ENCODE results near the gene GTF3C5.

Gene GTF3C5

GRCh38 chr9:133005957-133006356 lies 24.8 kb upstream of the GTF3C5 start:
- H3K4me3 ChIP-seq (ENCODE audit: low read depth, low read length): no peak overlapping the region
- no peak for TF ChIP-seq CTCF (IDR thresholded peaks at IDR 0.05; ENCODE audit: low read depth, low read length)

GRCh38 chr9:133006731-133007352 lies 24.0 kb upstream of the GTF3C5 start:
- no peak overlapping the region for H3K4me3 ChIP-seq (ENCODE audit: low read depth, low read length)

GRCh38 chr9:133008406-133008805 lies 22.4 kb upstream of the GTF3C5 start:
- TF ChIP-seq CTCF (IDR thresholded peaks at IDR 0.05; ENCODE audit: low read depth, low read length): no peak
- H3K4me3 ChIP-seq (ENCODE audit: low read depth, low read length): no peak overlapping the region

More at GRCh38 chr9:133006731-133007352, 24.0 kb upstream of the GTF3C5 start:
- TF ChIP-seq CTCF (IDR thresholded peaks at IDR 0.05; ENCODE audit: low read depth, low read length): no peak

GRCh38 chr9:133008824-133009223 lies 22.0 kb upstream of the GTF3C5 start:
- no peak overlapping the region for H3K4me3 ChIP-seq (ENCODE audit: low read depth, low read length)
- no peak for TF ChIP-seq CTCF (IDR thresholded peaks at IDR 0.05; ENCODE audit: low read depth, low read length)

- H3K4me3 ChIP-seq (ENCODE audit: low read depth, low read length): no peak overlapping the region
- no peak for TF ChIP-seq CTCF (IDR thresholded peaks at IDR 0.05; ENCODE audit: low read depth, low read length)
These were observed 20.8 kb upstream of the GTF3C5 start for GRCh38 chr9:133009906-133010582.

GRCh38 chr9:133014696-133015095 lies 16.1 kb upstream of the GTF3C5 start:
- no peak for TF ChIP-seq CTCF (IDR thresholded peaks at IDR 0.05; ENCODE audit: low read depth, low read length)
- no peak overlapping the region for H3K4me3 ChIP-seq (ENCODE audit: low read depth, low read length)

- H3K4me3 ChIP-seq (ENCODE audit: low read depth, low read length): no peak overlapping the region
- TF ChIP-seq CTCF (IDR thresholded peaks at IDR 0.05; ENCODE audit: low read depth, low read length): no peak
These were observed 7.5 kb upstream of the GTF3C5 start for GRCh38 chr9:133023117-133023890.

Measured in WI38 (cell line).